ENCODE data around the gene BSN. TPM values are rescaled to one million over a fixed set of nuclear protein-coding genes. Genes with fewer than 3 reads are reported as not detected.

The BSN gene
- total RNA-seq, 1 experiment from 2014 or later = 0.93 TPM

GRCh38 chr3:49654955-49655556 is 100.8 kb downstream of the BSN start:
- Mint-ChIP-seq H3K4me1 (ENCODE audit: low read depth, unreplicated experiment) (no peaks in the 10 kb centered on the region), H3K36me3 (ENCODE audit: insufficient read depth, unreplicated experiment) (no peaks in the 10 kb centered on the region), H3K4me3 (ENCODE audit: unreplicated experiment) (no peak overlapping the region), H3K27me3 (ENCODE audit: insufficient read depth, unreplicated experiment) (no peaks in the 10 kb centered on the region), H3K27ac (ENCODE audit: unreplicated experiment) (no peak overlapping the region), H3K9me3 (ENCODE audit: unreplicated experiment) (no peaks in the 10 kb centered on the region)
- intact Hi-C loops (cut with micrococcal nuclease; ENCODE audit: unreplicated experiment) = no loop called here
- TF ChIP-seq, protein P1, sequence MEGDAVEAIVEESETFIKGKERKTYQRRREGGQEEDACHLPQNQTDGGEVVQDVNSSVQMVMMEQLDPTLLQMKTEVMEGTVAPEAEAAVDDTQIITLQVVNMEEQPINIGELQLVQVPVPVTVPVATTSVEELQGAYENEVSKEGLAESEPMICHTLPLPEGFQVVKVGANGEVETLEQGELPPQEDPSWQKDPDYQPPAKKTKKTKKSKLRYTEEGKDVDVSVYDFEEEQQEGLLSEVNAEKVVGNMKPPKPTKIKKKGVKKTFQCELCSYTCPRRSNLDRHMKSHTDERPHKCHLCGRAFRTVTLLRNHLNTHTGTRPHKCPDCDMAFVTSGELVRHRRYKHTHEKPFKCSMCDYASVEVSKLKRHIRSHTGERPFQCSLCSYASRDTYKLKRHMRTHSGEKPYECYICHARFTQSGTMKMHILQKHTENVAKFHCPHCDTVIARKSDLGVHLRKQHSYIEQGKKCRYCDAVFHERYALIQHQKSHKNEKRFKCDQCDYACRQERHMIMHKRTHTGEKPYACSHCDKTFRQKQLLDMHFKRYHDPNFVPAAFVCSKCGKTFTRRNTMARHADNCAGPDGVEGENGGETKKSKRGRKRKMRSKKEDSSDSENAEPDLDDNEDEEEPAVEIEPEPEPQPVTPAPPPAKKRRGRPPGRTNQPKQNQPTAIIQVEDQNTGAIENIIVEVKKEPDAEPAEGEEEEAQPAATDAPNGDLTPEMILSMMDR (IDR thresholded peaks at IDR 0.05; ENCODE audit: insufficient read depth in 1 of 2, low read depth in 1 of 2, low read length in 1 of 2, severe bottlenecking in 1 of 2, unreplicated experiment in 1 of 2) = no peak
- ChIA-PET POLR2A (no interaction called here), CTCF (no interaction called here)
- H3K4me1 ChIP-seq = no peaks in the 10 kb centered on the region
- no peaks in the 10 kb centered on the region for H3K9me3 ChIP-seq
- no peaks in the 10 kb centered on the region for H3K27me3 ChIP-seq (replicated peaks; ENCODE audit: control insufficient read depth, insufficient read depth, low read length)
- H3K4me3 ChIP-seq (ENCODE audit: low read depth, low read length) = no peak overlapping the region
- H3K36me3 ChIP-seq (ENCODE audit: control insufficient read depth, insufficient read depth, low read length) = no peaks in the 10 kb centered on the region
- no TSS peak for BruUV-seq (replicated peaks)
- DNase-seq = no peak

- intact Hi-C loops (cut with micrococcal nuclease; ENCODE audit: unreplicated experiment) = no loop called here
- Histone ChIP-seq H3K27me3 (replicated peaks; ENCODE audit: control insufficient read depth, insufficient read depth, low read length) (no peaks in the 10 kb centered on the region), H3K4me1 (no peaks in the 10 kb centered on the region), H3K4me3 (ENCODE audit: low read depth, low read length) (no peak overlapping the region), H3K36me3 (ENCODE audit: control insufficient read depth, insufficient read depth, low read length) (no peaks in the 10 kb centered on the region), H3K9me3 (no peaks in the 10 kb centered on the region)
- no peak for DNase-seq
- ChIA-PET CTCF (interaction anchor here (0.7 to 1.2 kb wide), 2 partner anchors 16 to 116 kb away, joined by 3 to 6 read pairs; no protein-coding TSS in a partner anchor), POLR2A (no interaction called here)
- TF ChIP-seq, protein P1 (IDR thresholded peaks at IDR 0.05; ENCODE audit: insufficient read depth in 1 of 2, low read depth in 1 of 2, low read length in 1 of 2, severe bottlenecking in 1 of 2, unreplicated experiment in 1 of 2) = no peak
- Mint-ChIP-seq H3K27ac (ENCODE audit: unreplicated experiment) (no peak overlapping the region), H3K4me3 (ENCODE audit: unreplicated experiment) (no peak overlapping the region), H3K9me3 (ENCODE audit: unreplicated experiment) (no peaks in the 10 kb centered on the region), H3K36me3 (ENCODE audit: insufficient read depth, unreplicated experiment) (no peaks in the 10 kb centered on the region), H3K27me3 (ENCODE audit: insufficient read depth, unreplicated experiment) (no peaks in the 10 kb centered on the region), H3K4me1 (ENCODE audit: low read depth, unreplicated experiment) (no peaks in the 10 kb centered on the region)
- no TSS peak for BruUV-seq (replicated peaks)
These were observed 101.5 kb downstream of the BSN start for GRCh38 chr3:49655731-49656285.

DNA sequence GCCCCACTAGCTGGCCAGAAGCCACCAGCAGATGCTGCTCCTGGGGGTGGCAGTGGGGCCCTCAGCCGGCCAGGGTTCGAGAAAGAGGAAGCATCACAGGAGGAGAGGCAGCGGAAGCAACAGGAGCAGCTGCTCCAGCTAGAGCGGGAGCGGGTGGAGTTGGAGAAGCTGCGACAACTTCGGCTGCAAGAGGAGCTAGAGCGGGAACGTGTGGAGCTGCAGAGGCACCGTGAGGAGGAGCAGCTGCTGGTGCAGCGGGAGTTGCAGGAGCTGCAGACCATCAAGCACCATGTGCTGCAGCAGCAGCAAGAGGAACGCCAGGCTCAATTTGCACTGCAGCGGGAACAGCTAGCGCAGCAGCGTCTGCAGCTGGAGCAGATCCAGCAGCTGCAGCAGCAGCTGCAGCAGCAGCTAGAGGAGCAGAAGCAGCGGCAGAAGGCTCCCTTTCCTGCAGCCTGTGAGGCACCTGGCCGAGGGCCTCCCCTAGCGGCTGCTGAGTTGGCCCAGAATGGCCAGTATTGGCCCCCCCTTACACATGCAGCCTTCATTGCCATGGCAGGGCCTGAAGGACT is 102.3 kb downstream of the BSN start:
- TF ChIP-seq, protein P1 (IDR thresholded peaks at IDR 0.05; ENCODE audit: insufficient read depth in 1 of 2, low read depth in 1 of 2, low read length in 1 of 2, severe bottlenecking in 1 of 2, unreplicated experiment in 1 of 2) = peak in 1 of 2 experiments; percentile 39
- ChIA-PET POLR2A (no interaction called here), CTCF (interaction anchor here (0.7 to 1.2 kb wide), 2 partner anchors 15 to 117 kb away, joined by 3 to 6 read pairs; no protein-coding TSS in a partner anchor)
- Mint-ChIP-seq H3K9me3 (ENCODE audit: unreplicated experiment) (no peaks in the 10 kb centered on the region), H3K27ac (ENCODE audit: unreplicated experiment) (no peak overlapping the region), H3K36me3 (ENCODE audit: insufficient read depth, unreplicated experiment) (no peaks in the 10 kb centered on the region), H3K27me3 (ENCODE audit: insufficient read depth, unreplicated experiment) (no peaks in the 10 kb centered on the region), H3K4me3 (ENCODE audit: unreplicated experiment) (no peak overlapping the region), H3K4me1 (ENCODE audit: low read depth, unreplicated experiment) (no peaks in the 10 kb centered on the region)
- peak in 1 of 2 experiments; percentile 27 for DNase-seq
- intact Hi-C loops (cut with micrococcal nuclease; ENCODE audit: unreplicated experiment) = no loop called here
- H3K36me3 ChIP-seq (ENCODE audit: control insufficient read depth, insufficient read depth, low read length) = no peaks in the 10 kb centered on the region
- BruUV-seq (replicated peaks) = no TSS peak
- no peaks in the 10 kb centered on the region for H3K4me1 ChIP-seq
- H3K9me3 ChIP-seq = no peaks in the 10 kb centered on the region
- H3K4me3 ChIP-seq (ENCODE audit: low read depth, low read length) = no peak overlapping the region
- no peaks in the 10 kb centered on the region for H3K27me3 ChIP-seq (replicated peaks; ENCODE audit: control insufficient read depth, insufficient read depth, low read length)
